ENCODE measurements around the gene DDX10. TPM values are rescaled to one million over a fixed set of nuclear protein-coding genes. Genes with fewer than 3 reads are reported as not detected.

Gene DDX10
- total and polyA plus RNA-seq, 4 donors, result 20.5 to 34.2 (median 24.4) TPM

DNA sequence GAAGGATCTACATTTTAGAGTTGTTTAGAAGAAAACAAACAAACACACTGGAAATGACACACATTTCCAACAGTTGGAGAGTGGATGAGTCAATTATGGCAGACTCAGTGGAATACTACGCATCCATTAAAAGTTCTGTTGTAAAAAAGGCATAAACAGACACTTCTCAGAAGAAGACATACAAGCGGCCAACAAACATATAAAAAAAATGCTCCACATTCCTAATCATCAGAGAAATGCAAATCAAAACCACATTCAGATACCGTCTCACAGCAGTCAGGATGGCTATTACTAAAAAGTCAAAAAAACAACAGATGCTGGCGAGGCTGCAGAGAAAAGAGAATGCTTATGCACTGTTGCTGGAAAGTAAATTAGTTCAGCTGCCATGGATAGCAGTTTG, 298.2 kb downstream of the DDX10 start:
- Histone ChIP-seq H3K4me1 (ENCODE audit: control insufficient read depth, insufficient read depth, low read length) (peaks cover 5% of the 10 kb centered on the region), H3K27ac (ENCODE audit: low read depth, low read length) (no peak overlapping the region), H3K9me3 (ENCODE audit: control insufficient read depth, insufficient read depth, low read length) (no peaks in the 10 kb centered on the region), H3K36me3 (ENCODE audit: control insufficient read depth, insufficient read depth, low read length) (no peaks in the 10 kb centered on the region), H3K4me3 (ENCODE audit: low read depth, low read length) (no peak overlapping the region), H3K27me3 (ENCODE audit: control insufficient read depth, insufficient read depth, low read length) (no peaks in the 10 kb centered on the region)
- WGBS (ENCODE audit: insufficient coverage), result 100% methylated on average over 1 of the region's 4 CpGs
- no peak for DNase-seq (ENCODE audit: low read depth in 4 of 6, low spot score in 6 of 6)

DNA sequence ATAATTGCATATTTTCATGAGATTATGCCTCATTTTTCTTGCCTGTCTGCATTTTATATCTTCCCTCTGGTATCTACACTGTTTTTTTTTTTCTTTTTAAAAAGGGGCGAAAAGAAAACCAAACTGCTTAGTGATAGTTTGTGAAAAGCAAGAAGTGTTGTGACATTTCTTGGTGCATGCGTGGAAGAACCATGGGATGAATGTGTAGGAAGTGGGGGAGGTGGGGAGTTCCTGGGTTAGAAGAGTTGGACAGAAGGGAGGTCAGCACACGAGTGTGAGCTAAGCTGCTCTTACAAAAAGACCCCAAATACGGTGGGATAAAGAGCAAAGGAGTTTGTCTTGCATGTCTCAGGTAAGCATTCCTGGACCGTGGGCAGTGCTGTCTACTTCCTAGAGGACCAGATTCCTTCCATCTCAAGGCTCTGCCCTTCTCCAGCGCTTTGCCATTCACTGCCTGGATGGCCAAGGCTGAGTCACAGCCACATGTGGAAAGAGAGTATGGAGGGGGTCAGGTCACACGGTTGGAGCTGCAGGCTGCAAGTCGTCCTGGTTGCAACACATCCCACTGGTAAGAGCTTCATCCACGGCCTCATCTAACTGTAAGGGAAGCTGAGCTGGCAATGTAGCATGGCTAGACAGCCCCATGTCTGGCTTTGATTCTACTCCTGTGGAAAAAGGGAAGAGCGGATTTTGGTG, 300.6 kb downstream of the DDX10 start:
- no peak overlapping the region for H3K27ac ChIP-seq (ENCODE audit: low read depth, low read length)
- no peaks in the 10 kb centered on the region for H3K36me3 ChIP-seq (ENCODE audit: control insufficient read depth, insufficient read depth, low read length)
- H3K4me3 ChIP-seq (ENCODE audit: low read depth, low read length), result no peak overlapping the region
- peaks cover 5% of the 10 kb centered on the region for H3K4me1 ChIP-seq (ENCODE audit: control insufficient read depth, insufficient read depth, low read length)
- no peak for DNase-seq (ENCODE audit: low read depth in 4 of 6, low spot score in 6 of 6)
- WGBS (ENCODE audit: insufficient coverage), result 86% methylated on average over 9 of the region's 10 CpGs
- no peaks in the 10 kb centered on the region for H3K27me3 ChIP-seq (ENCODE audit: control insufficient read depth, insufficient read depth, low read length)
- no peaks in the 10 kb centered on the region for H3K9me3 ChIP-seq (ENCODE audit: control insufficient read depth, insufficient read depth, low read length)

DNA sequence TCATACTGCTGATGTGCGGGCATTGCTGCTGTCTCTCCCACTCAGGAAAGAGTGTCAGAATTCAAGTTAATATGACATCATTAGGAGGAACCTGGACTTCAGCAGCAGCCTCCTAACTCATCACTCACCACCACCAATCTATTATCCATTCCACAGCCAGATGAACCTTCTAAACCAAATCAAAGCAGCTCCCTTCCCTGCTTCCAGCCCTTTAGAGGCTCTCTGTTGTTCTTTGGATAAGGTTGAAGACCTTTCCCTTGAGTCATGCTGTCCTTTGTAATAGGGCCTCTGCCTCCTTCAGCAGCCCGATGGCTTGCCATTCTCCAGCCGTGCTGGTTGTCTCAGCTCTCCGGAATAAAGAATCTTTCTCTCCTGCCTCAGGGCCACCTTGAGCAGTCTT, 301.3 kb downstream of the DDX10 start:
- H3K36me3 ChIP-seq (ENCODE audit: control insufficient read depth, insufficient read depth, low read length), result no peaks in the 10 kb centered on the region
- 90% methylated on average over 4 of the region's 4 CpGs for WGBS (ENCODE audit: insufficient coverage)
- no peak overlapping the region for H3K4me3 ChIP-seq (ENCODE audit: low read depth, low read length)
- H3K27ac ChIP-seq (ENCODE audit: low read depth, low read length), result no peak overlapping the region
- H3K27me3 ChIP-seq (ENCODE audit: control insufficient read depth, insufficient read depth, low read length), result no peaks in the 10 kb centered on the region
- no peak for DNase-seq (ENCODE audit: low read depth in 4 of 6, low spot score in 6 of 6)
- H3K9me3 ChIP-seq (ENCODE audit: control insufficient read depth, insufficient read depth, low read length), result no peaks in the 10 kb centered on the region
- H3K4me1 ChIP-seq (ENCODE audit: control insufficient read depth, insufficient read depth, low read length), result peaks cover 5% of the 10 kb centered on the region

DNA sequence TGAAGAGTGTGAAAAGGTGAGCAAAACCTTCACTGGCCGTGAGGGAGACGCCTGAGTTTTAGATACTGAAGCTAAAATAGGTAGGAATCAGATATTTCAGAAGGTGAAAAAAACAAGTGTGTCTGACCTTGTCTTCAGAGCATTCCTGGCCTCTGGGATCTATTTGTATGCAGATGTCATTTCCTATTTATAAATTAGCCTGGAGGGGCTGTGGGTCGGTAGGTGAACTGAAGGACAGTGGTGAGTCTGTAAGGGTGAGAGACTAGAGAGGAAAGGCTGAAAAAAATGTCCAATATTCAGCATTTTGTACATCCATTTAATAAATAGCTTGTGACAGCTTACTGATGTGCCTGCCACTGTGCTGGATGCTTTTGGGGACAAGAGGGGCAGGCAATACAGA, 302.1 kb downstream of the DDX10 start:
- Histone ChIP-seq H3K9me3 (ENCODE audit: control insufficient read depth, insufficient read depth, low read length) (no peaks in the 10 kb centered on the region), H3K4me3 (ENCODE audit: low read depth, low read length) (no peak overlapping the region), H3K36me3 (ENCODE audit: control insufficient read depth, insufficient read depth, low read length) (no peaks in the 10 kb centered on the region), H3K27ac (ENCODE audit: low read depth, low read length) (no peak overlapping the region), H3K4me1 (ENCODE audit: control insufficient read depth, insufficient read depth, low read length) (peaks cover 5% of the 10 kb centered on the region), H3K27me3 (ENCODE audit: control insufficient read depth, insufficient read depth, low read length) (no peaks in the 10 kb centered on the region)
- WGBS (ENCODE audit: insufficient coverage), result 41% methylated on average over 2 of the region's 3 CpGs
- DNase-seq (ENCODE audit: low read depth in 4 of 6, low spot score in 6 of 6), result no peak

DNA sequence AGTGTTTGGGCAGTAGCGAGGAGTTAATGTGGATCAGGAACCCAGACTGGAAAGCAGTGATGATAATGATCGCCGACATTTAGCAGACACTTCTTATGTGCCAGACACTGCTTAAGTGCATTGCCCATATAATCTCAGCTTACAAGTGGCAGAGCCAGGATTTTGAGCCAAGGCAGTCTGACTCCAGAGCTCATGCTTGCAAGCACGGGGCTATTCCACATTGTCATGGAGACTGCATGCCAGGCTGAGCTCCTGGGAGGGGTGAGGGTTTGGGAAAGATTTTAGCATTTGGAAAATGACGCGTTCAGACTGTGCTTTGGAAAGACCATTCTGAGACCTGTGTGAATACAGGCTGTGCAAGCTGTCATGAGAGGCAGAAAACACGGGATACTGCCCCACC, 302.7 kb downstream of the DDX10 start:
- peaks cover 5% of the 10 kb centered on the region for H3K4me1 ChIP-seq (ENCODE audit: control insufficient read depth, insufficient read depth, low read length)
- 51% methylated on average over 7 of the region's 7 CpGs for WGBS (ENCODE audit: insufficient coverage)
- H3K27me3 ChIP-seq (ENCODE audit: control insufficient read depth, insufficient read depth, low read length), result no peaks in the 10 kb centered on the region
- no peaks in the 10 kb centered on the region for H3K36me3 ChIP-seq (ENCODE audit: control insufficient read depth, insufficient read depth, low read length)
- no peak overlapping the region for H3K4me3 ChIP-seq (ENCODE audit: low read depth, low read length)
- peak overlapping the region; percentile 48 for H3K27ac ChIP-seq (ENCODE audit: low read depth, low read length)
- no peaks in the 10 kb centered on the region for H3K9me3 ChIP-seq (ENCODE audit: control insufficient read depth, insufficient read depth, low read length)
- peak in 5 of 6 donors; percentile 47 to 94 (median 56) for DNase-seq (ENCODE audit: low read depth in 4 of 6, low spot score in 6 of 6)

DNA sequence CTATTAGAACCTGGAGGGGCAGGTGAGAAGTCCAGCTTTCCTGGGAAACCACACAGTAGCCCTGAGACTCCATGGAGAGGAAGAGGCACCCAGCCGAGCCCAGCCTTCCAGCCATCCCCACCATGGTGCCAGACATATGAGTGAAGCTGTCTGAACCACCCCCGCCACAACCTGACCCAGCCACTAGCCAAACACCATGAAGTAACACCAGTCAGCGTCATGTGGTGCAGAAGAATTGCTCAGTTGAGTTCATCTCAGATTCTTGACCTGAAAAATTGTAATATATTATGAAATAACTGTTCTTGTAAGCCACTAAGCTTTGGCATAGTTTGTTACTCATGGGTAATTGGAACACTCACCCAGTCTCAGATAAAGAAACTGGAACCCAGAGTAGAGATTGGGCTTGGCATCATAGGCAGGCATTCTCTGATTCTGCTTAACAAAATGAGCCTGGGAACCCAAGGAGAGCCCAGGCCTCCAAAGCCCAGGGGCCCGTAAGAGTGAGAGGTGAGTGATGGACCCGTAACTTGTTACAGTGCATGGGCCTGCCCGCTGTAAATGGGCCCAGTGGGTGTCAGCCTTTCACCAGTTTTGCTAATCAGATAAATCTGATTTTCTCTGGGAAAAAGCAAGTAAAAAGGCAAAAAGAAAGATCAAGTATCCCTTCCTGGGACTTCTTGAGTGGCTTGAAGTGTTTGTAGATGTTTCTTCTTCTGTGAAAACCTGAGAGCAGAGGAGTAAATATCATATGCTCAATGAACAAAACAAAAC, 305.5 kb downstream of the DDX10 start:
- no peaks in the 10 kb centered on the region for H3K9me3 ChIP-seq (ENCODE audit: control insufficient read depth, insufficient read depth, low read length)
- 98% methylated on average over 4 of the region's 6 CpGs for WGBS (ENCODE audit: insufficient coverage)

DNA sequence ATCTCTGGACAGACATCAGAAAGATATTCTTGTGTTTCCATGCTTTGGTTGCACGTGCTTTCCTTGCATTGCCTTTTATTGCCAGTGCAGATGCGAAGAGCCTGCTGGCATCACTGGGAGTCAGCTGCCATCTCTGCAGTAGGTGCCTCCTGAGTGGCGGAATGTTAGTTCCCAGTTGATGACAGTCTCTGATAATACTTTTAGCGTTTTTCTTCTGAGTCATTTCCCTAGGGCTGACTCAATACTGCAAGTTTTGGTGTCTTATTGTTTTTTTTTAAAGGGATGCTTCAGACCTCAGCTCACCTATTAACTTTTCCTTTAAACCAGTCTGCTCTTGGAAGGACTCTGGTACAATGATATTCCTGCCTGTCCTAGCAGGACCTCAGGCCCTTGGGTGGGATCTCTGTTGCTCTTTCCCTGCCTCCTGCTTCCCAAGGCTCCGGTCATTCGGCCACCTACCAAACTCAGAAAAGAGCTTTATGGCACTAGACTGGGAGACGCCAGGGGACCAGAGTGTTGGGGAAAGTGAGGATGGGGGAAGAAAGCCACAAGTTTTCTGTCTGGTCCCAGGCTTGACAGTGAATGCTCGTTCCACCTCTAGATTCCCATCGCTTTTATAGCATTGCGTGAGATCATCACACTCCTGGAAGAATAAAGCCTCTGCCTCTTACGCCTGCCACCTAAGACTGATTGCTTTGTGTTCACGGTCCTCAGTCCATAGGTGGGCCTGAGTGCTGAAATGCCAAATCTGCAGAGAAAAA, 308.7 kb downstream of the DDX10 start:
- H3K36me3 ChIP-seq (ENCODE audit: control insufficient read depth, insufficient read depth, low read length), result no peaks in the 10 kb centered on the region
- H3K27me3 ChIP-seq (ENCODE audit: control insufficient read depth, insufficient read depth, low read length), result no peaks in the 10 kb centered on the region
- no peak overlapping the region for H3K4me3 ChIP-seq (ENCODE audit: low read depth, low read length)
- no peaks in the 10 kb centered on the region for H3K9me3 ChIP-seq (ENCODE audit: control insufficient read depth, insufficient read depth, low read length)
- no peak overlapping the region for H3K27ac ChIP-seq (ENCODE audit: low read depth, low read length)
- WGBS (ENCODE audit: insufficient coverage), result 81% methylated on average over 9 of the region's 12 CpGs
- peak in 1 of 6 donors; percentile 53 for DNase-seq (ENCODE audit: low read depth in 4 of 6, low spot score in 6 of 6)
- no peaks in the 10 kb centered on the region for H3K4me1 ChIP-seq (ENCODE audit: control insufficient read depth, insufficient read depth, low read length)

More for the DNA sequence above, 305.5 kb downstream of the DDX10 start:
- Histone ChIP-seq H3K27me3 (ENCODE audit: control insufficient read depth, insufficient read depth, low read length) (no peaks in the 10 kb centered on the region), H3K4me1 (ENCODE audit: control insufficient read depth, insufficient read depth, low read length) (peaks cover 5% of the 10 kb centered on the region), H3K36me3 (ENCODE audit: control insufficient read depth, insufficient read depth, low read length) (no peaks in the 10 kb centered on the region), H3K27ac (ENCODE audit: low read depth, low read length) (no peak overlapping the region), H3K4me3 (ENCODE audit: low read depth, low read length) (no peak overlapping the region)
- no peak for DNase-seq (ENCODE audit: low read depth in 4 of 6, low spot score in 6 of 6)

DNA sequence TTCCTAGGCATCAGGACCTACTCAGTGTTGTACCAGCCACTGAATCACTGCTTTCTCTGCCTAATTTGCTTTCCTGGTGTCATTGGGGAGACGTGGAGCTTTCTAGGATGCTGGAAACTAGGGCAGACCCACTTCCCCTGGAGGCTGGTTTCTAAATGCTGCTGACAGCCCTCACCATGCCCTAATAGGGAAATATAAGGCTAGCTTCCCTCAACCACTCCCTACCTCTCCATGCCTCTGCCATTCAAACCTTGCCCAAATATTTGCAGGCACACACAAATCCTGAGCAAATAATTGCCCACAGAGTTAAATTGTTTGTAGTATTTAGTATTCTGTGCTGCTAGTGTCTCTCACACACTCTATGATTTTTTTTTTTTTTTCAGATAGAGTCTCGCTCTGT, 310.2 kb downstream of the DDX10 start:
- Histone ChIP-seq H3K27me3 (ENCODE audit: control insufficient read depth, insufficient read depth, low read length) (no peaks in the 10 kb centered on the region), H3K4me1 (ENCODE audit: control insufficient read depth, insufficient read depth, low read length) (no peaks in the 10 kb centered on the region), H3K27ac (ENCODE audit: low read depth, low read length) (no peak overlapping the region), H3K36me3 (ENCODE audit: control insufficient read depth, insufficient read depth, low read length) (no peaks in the 10 kb centered on the region), H3K9me3 (ENCODE audit: control insufficient read depth, insufficient read depth, low read length) (no peaks in the 10 kb centered on the region), H3K4me3 (ENCODE audit: low read depth, low read length) (no peak overlapping the region)
- no CpG with 5 or more reads among the region's 2 CpGs for WGBS (ENCODE audit: insufficient coverage)
- no peak for DNase-seq (ENCODE audit: low read depth in 4 of 6, low spot score in 6 of 6)

DNA sequence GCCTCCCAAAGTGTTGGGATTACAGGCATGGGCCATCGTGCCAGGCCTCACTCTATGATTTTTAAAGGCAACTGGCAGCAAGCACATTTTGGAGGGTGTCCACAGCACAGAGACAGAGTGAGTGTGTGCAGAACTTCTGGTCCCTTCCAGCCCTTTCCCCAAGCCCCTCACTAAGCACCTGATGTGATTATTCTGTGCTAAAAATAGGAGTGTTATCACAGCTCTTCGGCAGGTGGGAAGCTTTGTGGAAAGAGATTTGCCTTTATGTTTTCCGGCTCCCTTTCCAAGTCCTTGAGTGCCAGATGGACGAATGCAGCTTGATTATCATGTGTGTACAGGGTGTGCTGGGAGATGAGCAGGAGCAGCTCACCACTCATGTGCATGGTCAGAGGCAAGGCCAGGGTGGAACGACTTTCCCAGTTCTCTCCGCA, 310.8 kb downstream of the DDX10 start:
- WGBS (ENCODE audit: insufficient coverage), result 67% methylated on average over 3 of the region's 6 CpGs
- DNase-seq (ENCODE audit: low read depth in 4 of 6, low spot score in 6 of 6), result peak in 2 of 6 donors; percentile 61 to 80
- no peak overlapping the region for H3K4me3 ChIP-seq (ENCODE audit: low read depth, low read length)
- no peak overlapping the region for H3K27ac ChIP-seq (ENCODE audit: low read depth, low read length)
- H3K4me1 ChIP-seq (ENCODE audit: control insufficient read depth, insufficient read depth, low read length), result no peaks in the 10 kb centered on the region
- H3K27me3 ChIP-seq (ENCODE audit: control insufficient read depth, insufficient read depth, low read length), result no peaks in the 10 kb centered on the region
- no peaks in the 10 kb centered on the region for H3K36me3 ChIP-seq (ENCODE audit: control insufficient read depth, insufficient read depth, low read length)
- no peaks in the 10 kb centered on the region for H3K9me3 ChIP-seq (ENCODE audit: control insufficient read depth, insufficient read depth, low read length)
